Calu3 (cell line): Measurements from ENCODE around the gene DDX49. TPM values are rescaled to one million over a fixed set of nuclear protein-coding genes. Genes with fewer than 3 reads are reported as not detected.
A peak's percentile ranks its signal among the peaks of the same experiment; 100 is the strongest.

ENCODE experiments used
- BruUV-seq: library from RNA; stranded (reverse); fragments of 400-500 nt; replicated peaks from 2 replicates; lab custom pipeline; 2021; lab: Mats Ljungman, UMichigan
- CTCF ChIA-PET: fragments of 300-600 bp; sonication (Branson Sonifier 250); formaldehyde crosslinking; loops from one replicate; lab custom pipeline; 2022; ENCODE audit warnings: antibody characterized with exemption; lab: Charles Lee
- DNase-seq: peaks from one replicate; pipeline ENCODE4 v3.0.0; 2022
- H3K27ac Mint-ChIP-seq: one replicate; pipeline ENCODE4 v1.8.0; 2022; ENCODE audit warnings: mixed read lengths; ENCODE audit not compliant: unreplicated experiment
- H3K27me3 Mint-ChIP-seq: one replicate; pipeline ENCODE4 v1.8.0; 2022; ENCODE audit warnings: mixed read lengths; ENCODE audit not compliant: unreplicated experiment
- H3K36me3 Mint-ChIP-seq: one replicate; pipeline ENCODE4 v1.8.0; 2022; ENCODE audit warnings: mild to moderate bottlenecking, moderate library complexity, mixed read lengths; ENCODE audit not compliant: insufficient read depth, unreplicated experiment
- H3K4me1 Mint-ChIP-seq: one replicate; pipeline ENCODE4 v1.8.0; 2022; ENCODE audit warnings: mild to moderate bottlenecking, low read depth, mixed read lengths; ENCODE audit not compliant: unreplicated experiment
- H3K4me3 Mint-ChIP-seq: one replicate; pipeline ENCODE4 v1.8.0; 2022; ENCODE audit warnings: mild to moderate bottlenecking, low read depth, moderate library complexity, mixed read lengths; ENCODE audit not compliant: unreplicated experiment
- H3K9me3 Mint-ChIP-seq: one replicate; pipeline ENCODE4 v1.8.0; 2022; ENCODE audit warnings: low read depth, mixed read lengths; ENCODE audit not compliant: unreplicated experiment
- CTCF ChIP-seq: fragments of 200-600 bp; IDR thresholded peaks from one replicate; pipeline ENCODE4 v1.8.0; 2022; ENCODE audit warnings: antibody characterized with exemption; ENCODE audit not compliant: unreplicated experiment
- intact Hi-C: fragments of 100-400 bp; cut with micrococcal nuclease; formaldehyde crosslinking; loops from one replicate; pipeline ENCODE4 v1.10.0; 2022; ENCODE audit not compliant: unreplicated experiment
- total RNA-seq: library from RNA; stranded (reverse); gene quantifications from 2 replicates; pipeline ENCODE4 v1.2.3, GENCODE V29; 2022

The DDX49 gene
- total RNA-seq, 1 experiment from 2014 or later: 34.4 TPM

- intact Hi-C loops: no loop called here
- TF ChIP-seq CTCF: no peak
- no peak overlapping the region for H3K27ac Mint-ChIP-seq
- H3K9me3 Mint-ChIP-seq: no peaks in the 10 kb centered on the region
- DNase-seq: no peak
- CTCF ChIA-PET: no interaction called here
- H3K27me3 Mint-ChIP-seq: no peaks in the 10 kb centered on the region
- H3K4me1 Mint-ChIP-seq: no peaks in the 10 kb centered on the region
- H3K4me3 Mint-ChIP-seq: no peak overlapping the region
- BruUV-seq: no TSS peak
- H3K36me3 Mint-ChIP-seq: peaks cover 29% of the 10 kb centered on the region
Measured at GRCh38 chr19:18878858-18879578, 40.5 kb upstream of the DDX49 start.

DNA sequence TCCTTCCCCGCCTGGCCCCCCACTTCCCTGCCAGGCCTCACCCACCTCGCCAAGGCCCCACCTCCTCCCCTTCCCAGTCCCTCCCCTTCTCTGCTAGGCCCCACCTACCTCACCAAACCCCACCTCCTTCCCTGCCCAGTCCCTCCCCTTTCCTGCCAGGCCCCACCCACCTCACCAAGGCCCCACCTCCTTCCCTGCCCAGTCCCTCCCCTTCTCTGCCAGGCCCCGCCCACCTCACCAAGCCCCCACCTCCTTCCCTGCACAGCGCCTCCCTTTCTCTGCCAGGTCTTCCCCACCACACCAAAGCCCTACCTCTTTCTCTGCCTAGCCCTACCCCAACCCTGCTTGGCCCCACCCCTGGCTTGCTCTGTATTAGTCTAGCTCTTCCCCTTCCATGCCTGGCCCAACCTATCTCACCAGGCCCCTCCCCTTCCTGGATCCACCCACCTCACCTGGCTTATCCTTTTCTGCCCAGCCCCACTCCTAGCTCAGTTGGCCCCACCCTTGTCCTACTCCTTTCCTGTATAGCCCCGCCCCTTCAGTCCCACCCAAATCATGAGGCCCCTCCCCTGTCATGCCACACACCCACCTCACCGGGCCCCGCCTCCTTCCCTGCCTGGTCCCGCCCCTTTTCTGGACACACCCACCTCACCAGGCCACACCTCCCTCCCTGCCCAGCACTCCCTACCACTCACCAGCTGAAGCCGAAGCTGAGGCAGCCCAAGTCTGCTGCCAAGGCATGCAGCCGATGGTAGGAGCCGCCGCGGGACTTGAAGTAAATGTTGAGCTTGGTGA, 39.7 kb upstream of the DDX49 start:
- no peaks in the 10 kb centered on the region for H3K27me3 Mint-ChIP-seq
- TF ChIP-seq CTCF: no peak
- peaks cover 23% of the 10 kb centered on the region for H3K36me3 Mint-ChIP-seq
- H3K27ac Mint-ChIP-seq: no peak overlapping the region
- no peak overlapping the region for H3K4me3 Mint-ChIP-seq
- DNase-seq: peak; percentile 34
- no peaks in the 10 kb centered on the region for H3K4me1 Mint-ChIP-seq
- CTCF ChIA-PET: no interaction called here
- intact Hi-C loops: no loop called here
- BruUV-seq: no TSS peak
- no peaks in the 10 kb centered on the region for H3K9me3 Mint-ChIP-seq

DNA sequence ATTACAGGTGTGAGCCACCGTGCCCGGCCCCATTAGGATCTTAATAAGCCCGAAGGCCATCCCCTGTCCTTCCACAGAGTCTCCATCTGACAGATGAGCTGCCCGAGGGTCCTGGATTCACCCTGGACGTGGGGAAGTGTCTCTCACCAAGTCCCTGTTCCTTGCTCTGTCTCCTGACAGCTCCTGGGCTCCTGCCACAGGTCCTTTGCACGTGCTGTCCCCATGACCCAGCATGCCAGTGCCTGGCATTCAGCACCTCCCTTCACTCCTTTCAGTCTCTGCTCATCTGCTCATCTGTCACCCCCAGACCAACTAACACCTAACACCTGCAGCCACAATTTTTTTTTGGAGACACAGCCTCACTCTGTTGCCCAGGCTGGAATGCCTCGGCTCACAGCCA, 38.0 kb upstream of the DDX49 start:
- no peak for TF ChIP-seq CTCF
- Mint-ChIP-seq H3K36me3 (peaks cover 23% of the 10 kb centered on the region), H3K27ac (no peak overlapping the region), H3K9me3 (no peaks in the 10 kb centered on the region), H3K4me3 (no peak overlapping the region), H3K27me3 (no peaks in the 10 kb centered on the region), H3K4me1 (no peaks in the 10 kb centered on the region)
- CTCF ChIA-PET: no interaction called here
- intact Hi-C loops: no loop called here
- no TSS peak for BruUV-seq
- DNase-seq: no peak

GRCh38 chr19:18883526-18884304, 35.8 kb upstream of the DDX49 start:
- Mint-ChIP-seq H3K36me3 (peaks cover 5% of the 10 kb centered on the region), H3K4me3 (no peak overlapping the region), H3K4me1 (no peaks in the 10 kb centered on the region), H3K27me3 (no peaks in the 10 kb centered on the region), H3K27ac (no peak overlapping the region), H3K9me3 (no peaks in the 10 kb centered on the region)
- intact Hi-C loops: no loop called here
- no peak for DNase-seq
- CTCF ChIA-PET: no interaction called here
- no peak for TF ChIP-seq CTCF
- BruUV-seq: no TSS peak
